K562 (cell line): ENCODE results near the gene CNPY3. TPM values are rescaled to one million over a fixed set of nuclear protein-coding genes. Genes with fewer than 3 reads are reported as not detected.

Experiments
- ATAC-seq: fragments of 200-7000 bp; cut with Tn5 transposase; 3 replicates; pipeline ENCODE4 v1.9.1; 2020; ENCODE audit warnings: moderate library complexity
- BruUV-seq: library from RNA; stranded (reverse); fragments of 400-500 nt; replicated peaks from 2 replicates; lab custom pipeline; 2021; lab: Mats Ljungman, UMichigan
- CTCF ChIA-PET: fragments of 300-600 bp; formaldehyde crosslinking; extraction: SDS; loops from one replicate; lab custom pipeline; 2021; ENCODE audit warnings: low intra/inter-chr PET ratio; lab: Yijun Ruan, JAX
- POLR2A ChIA-PET: fragments of 300-600, 350-650 bp; sonication (Branson Sonifier 250); formaldehyde crosslinking; extraction: SDS; loops from one replicate; lab custom pipeline; 2021; ENCODE audit warnings: antibody characterized with exemption, inconsistent platforms; lab: Yijun Ruan, JAX
- DNase-seq, 4 experiments: peaks; one replicate each; pipeline versions ENCODE4 v3.0.0 to v3.0.0-alpha.2; 2011 to 2018; ENCODE audit warnings: low spot score in 3 of 4, mixed read lengths in 3 of 4; ENCODE audit errors: extremely low read depth in 1 of 4
- FAIRE-seq: peaks from 2 replicates; lab custom pipeline; 2011; peaks lifted over from hg19 to GRCh38; lab: Jason Lieb, UNC
- H2AFZ ChIP-seq: 2 replicates; pipeline ENCODE4 v1.6.0; 2011; ENCODE audit warnings: low read depth, low read length, control low read depth, inconsistent platforms
- H3K27ac ChIP-seq: fragments of 200-600 bp; 3 replicates; pipeline ENCODE4 v1.8.0; 2011; ENCODE audit warnings: low read depth, mild to moderate bottlenecking, control low read depth, inconsistent platforms, low read length, moderate library complexity, mixed read lengths; ENCODE audit errors: extremely low read depth
- H3K27me3 ChIP-seq, 2 experiments: fragments of 300-600 bp in 1 of 2; 2 replicates in 1 of 2; 3 replicates in 1 of 2; pipeline versions ENCODE4 v1.6.0 to v1.8.0; 2011; ENCODE audit warnings: inconsistent platforms in 2 of 2, low read length in 2 of 2, mild to moderate bottlenecking in 1 of 2, mixed read lengths in 1 of 2, moderate library complexity in 1 of 2; ENCODE audit not compliant: control insufficient read depth in 2 of 2, insufficient read depth in 2 of 2
- H3K36me3 ChIP-seq: fragments of 300-600 bp; 3 replicates; pipeline ENCODE4 v1.8.0; 2011; ENCODE audit warnings: mild to moderate bottlenecking, low read length, inconsistent platforms; ENCODE audit not compliant: control insufficient read depth, insufficient read depth
- H3K4me1 ChIP-seq, 2 experiments: fragments of 200-600 bp in 1 of 2; replicated peaks in 1 of 2; 2 replicates in 1 of 2; 3 replicates in 1 of 2; pipeline versions ENCODE4 v1.5.1 to v1.8.0; 2011; ENCODE audit warnings: inconsistent platforms in 2 of 2, low read length in 2 of 2, mild to moderate bottlenecking in 1 of 2, mixed read lengths in 1 of 2, moderate library complexity in 1 of 2; ENCODE audit not compliant: control insufficient read depth in 2 of 2, insufficient read depth in 2 of 2
- H3K4me2 ChIP-seq: 2 replicates; pipeline ENCODE4 v1.6.1; 2011; ENCODE audit warnings: low read length, control low read depth, inconsistent platforms, mixed read lengths; ENCODE audit not compliant: insufficient read depth
- H3K4me3 ChIP-seq: fragments of 200-600 bp; sonication (generic), shearing (Covaris generic); 2 replicates; pipeline ENCODE4 v1.5.1; 2016; ENCODE audit warnings: control low read depth, inconsistent platforms
- H3K79me2 ChIP-seq: fragments of 200-600 bp; 3 replicates; pipeline ENCODE4 v1.8.0; 2011; ENCODE audit warnings: low read length, inconsistent platforms; ENCODE audit not compliant: control insufficient read depth, insufficient read depth
- H3K9ac ChIP-seq, 2 experiments: 2 replicates each; pipeline versions ENCODE4 v1.6.0 to v1.6.1; 2011; ENCODE audit warnings: low read depth in 2 of 2, low read length in 2 of 2, control low read depth in 1 of 2, inconsistent platforms in 1 of 2, mild to moderate bottlenecking in 1 of 2, mixed read lengths in 1 of 2; ENCODE audit not compliant: insufficient read depth in 1 of 2
- H3K9me1 ChIP-seq: one replicate; pipeline ENCODE4 v1.6.0; 2011; ENCODE audit warnings: inconsistent platforms, mild to moderate bottlenecking, low read length, moderate library complexity; ENCODE audit not compliant: control insufficient read depth, insufficient read depth
- H3K9me3 ChIP-seq: replicated peaks from 2 replicates; pipeline ENCODE4 v1.5.1; 2011; ENCODE audit warnings: low read depth, low read length, inconsistent platforms; ENCODE audit not compliant: control insufficient read depth, insufficient read depth
- H4K20me1 ChIP-seq: replicated peaks from 2 replicates; pipeline ENCODE4 v1.6.1; 2011; ENCODE audit warnings: low read length, inconsistent platforms, mixed read lengths; ENCODE audit not compliant: control insufficient read depth, insufficient read depth
- CC2D1A ChIP-seq: fragments of 450-650 bp; IDR thresholded peaks from 2 replicates; pipeline ENCODE4 v1.6.1; 2017; ENCODE audit warnings: mild to moderate bottlenecking
- EHMT2 ChIP-seq: fragments of 450-650 bp; IDR thresholded peaks from 2 replicates; pipeline ENCODE4 v1.6.1; 2018; ENCODE audit warnings: antibody characterized with exemption
- HDAC1 ChIP-seq, 2 experiments: fragments of 450-650 bp; IDR thresholded peaks; 2 replicates each; pipeline ENCODE4 v1.6.1; 2016 to 2017; ENCODE audit warnings: inconsistent platforms in 1 of 2, mild to moderate bottlenecking in 1 of 2, moderate library complexity in 1 of 2
- KDM1A ChIP-seq, 2 experiments: fragments of 450-650 bp; IDR thresholded peaks; 2 replicates each; pipeline ENCODE4 v1.6.1; 2016; ENCODE audit warnings: mild to moderate bottlenecking in 2 of 2
- MCM7 ChIP-seq, 2 experiments: fragments of 450-650 bp; IDR thresholded peaks; 2 replicates each; pipeline ENCODE4 v1.6.1; 2016 to 2018
- SMARCA4 ChIP-seq: fragments of 450-650 bp; IDR thresholded peaks from 2 replicates; pipeline ENCODE4 v1.6.1; 2016
- whole genome bisulfite sequencing: fragments of 100-300 bp; shearing (Covaris generic); methylation state at CpG from one replicate; pipeline ENCODE4 v1.1.6; 2016; ENCODE audit warnings: low coverage, mixed read lengths; ENCODE audit not compliant: insufficient coverage; ENCODE audit errors: missing lambda C conversion rate; 5-methylcytosine and 5-hydroxymethylcytosine counted together
- in situ Hi-C: fragments of 300-500 bp; cut with MboI; formaldehyde crosslinking; loops from 4 replicates; pipeline ENCODE4 v1.15.0; 2018; ENCODE audit warnings: inconsistent platforms, mixed read lengths
- intact Hi-C: fragments of 100-400 bp; cut with micrococcal nuclease; formaldehyde crosslinking; loops from 2 replicates; pipeline ENCODE4 v1.14.2; 2022
- polyA plus RNA-seq, 8 experiments: library from polyadenylated mRNA; depleted of rRNA in 4 of 8; stranded (reverse) in 5 of 8; unstranded in 3 of 8; fragments of >200 nt; fragmentation: Nextera tagmentation in 2 of 8; fragmentation: Illumina TruSeq in 1 of 8; extraction: Ambion mirVana in 2 of 8; extraction: Trizol in 1 of 8; gene quantifications; 2 replicates each; pipeline versions ENCODE4 v1.2.1 to v1.2.3, GENCODE V29; 2011 to 2014; ENCODE audit warnings: inconsistent platforms in 1 of 8, missing spikeins in 1 of 8
- total RNA-seq, 7 experiments: library from RNA; depleted of rRNA in 6 of 7; stranded (reverse); fragments of >200 nt in 6 of 7; fragmentation: Illumina TruSeq in 2 of 7; extraction: Trizol in 2 of 7; gene quantifications; 2 replicates each; pipeline versions ENCODE4 v1.2.1 to v1.2.3, GENCODE V29; 2011 to 2021; ENCODE audit warnings: low replicate concordance in 1 of 7

The CNPY3 gene
- total and polyA plus RNA-seq, 9 of the 15 experiments (the other 6 are each of a cell fraction or from before 2014, with no cell fraction given), result 2.4 to 37.4 (median 21.2) TPM

- H3K4me2 ChIP-seq, result no peak overlapping the region
- POLR2A ChIA-PET, result interaction anchor here (1.0 kb wide), 1 partner anchor 17 kb away, joined by 4 read pairs; no protein-coding TSS in a partner anchor
Measured at GRCh38 chr6:42981836-42982235, 52.6 kb downstream of the CNPY3 start.

GRCh38 chr6:42984001-42984923 is 55.0 kb downstream of the CNPY3 start, which contains the start of gene PPP2R5D:
Gene PPP2R5D (plus strand): TSS chr6:42984570. CDS start chr6:42984678, 108 bp downstream.
- peaks cover 33% of the 10 kb centered on the region for H3K79me2 ChIP-seq
- in situ Hi-C loops (no loop called here), intact Hi-C loops (no loop called here)
- under 1% methylated on average over 57 of the region's 59 CpGs for WGBS
- POLR2A ChIA-PET, result interaction anchor here (0.5 to 2.0 kb wide), 21 partner anchors 9 to 423 kb away, joined by 3 to 23 read pairs (median 4); partner anchors contain the start of genes KLC4, KLHDC3, MEA1 and MRPL2
- peak within 1 kb of the TSS; percentile 93 for H3K4me2 ChIP-seq
- no peaks in the 10 kb centered on the region for H3K9me3 ChIP-seq
- FAIRE-seq, result peak; percentile 99
- H2AFZ ChIP-seq, result peak within 1 kb of the TSS; percentile 93
- H4K20me1 ChIP-seq, result peaks cover 11% of the 10 kb centered on the region
- peaks cover 38 to 39% of the 10 kb centered on the region in 2 experiments for H3K4me1 ChIP-seq
- H3K27me3 ChIP-seq, result no peaks in the 10 kb centered on the region
- H3K27ac ChIP-seq, result peak within 1 kb of the TSS; percentile 69
- BruUV-seq, result no TSS peak
- CTCF ChIA-PET, result no interaction called here
- ATAC-seq, result peak; percentile 96
- peak; percentile 93 to 100 (median 96) for DNase-seq
- H3K36me3 ChIP-seq, result peaks cover 20% of the 10 kb centered on the region
- peaks cover 12% of the 10 kb centered on the region for H3K9me1 ChIP-seq
- H3K4me3 ChIP-seq, result peak within 1 kb of the TSS; percentile 64
- H3K9ac ChIP-seq, result peak within 1 kb of the TSS; percentile 72 to 94

More at GRCh38 chr6:42981836-42982235, 52.6 kb downstream of the CNPY3 start:
- CTCF ChIA-PET, result no interaction called here
- ATAC-seq, result no peak
- Histone ChIP-seq H3K79me2 (peaks cover 48% of the 10 kb centered on the region), H3K4me1 (peaks cover 26 to 48% of the 10 kb centered on the region in 2 experiments; a peak in 4 of 5 replicates), H3K36me3 (peaks cover 8% of the 10 kb centered on the region; the same call in 1 of the 3 replicates), H3K27me3 (no peaks in the 10 kb centered on the region), H3K4me3 (no peak overlapping the region), H3K9ac (no peak overlapping the region), H3K9me3 (no peaks in the 10 kb centered on the region), H3K27ac (no peak overlapping the region), H4K20me1 (peaks cover 5% of the 10 kb centered on the region; the same call in 1 of the 2 replicates), H3K9me1 (peaks cover 3% of the 10 kb centered on the region), H2AFZ (peak overlapping the region; percentile 54)
- intact Hi-C loops (no loop called here), in situ Hi-C loops (no loop called here)
- no peak for DNase-seq
- no peak for FAIRE-seq
- WGBS, result 73% methylated on average over 5 of the region's 5 CpGs
- no TSS peak for BruUV-seq
- TF ChIP-seq MCM7 (IDR thresholded peaks at IDR 0.05) (peak in 1 of 2 experiments; percentile 45; a peak in 1 of 4 replicates), SMARCA4 (0 out of 2 replicates have a peak, but pooled peaks have one; percentile 13), EHMT2 (0 out of 2 replicates have a peak, but pooled peaks have one; percentile 41), KDM1A (IDR thresholded peaks at IDR 0.05) (no peak), CC2D1A (peak; percentile 40; the same call in 1 of the 2 replicates), HDAC1 (IDR thresholded peaks at IDR 0.05) (0 out of 4 replicates have a peak, but pooled peaks of 1 of the 2 experiments have one; percentile 16)
